ENCODE results near the gene SMARCC1.

SMARCC1 gene

GRCh38 chr3:47613722-47614121 is 168.0 kb downstream of the SMARCC1 start:
- no peaks in the 10 kb centered on the region; the same call in 1 of the 2 replicates for H4K20me1 ChIP-seq (ENCODE audit: insufficient read depth, low read length)
- no peak overlapping the region for H3K27ac ChIP-seq (ENCODE audit: low read length)
- H3K27me3 ChIP-seq (ENCODE audit: low read depth, low read length) = no peaks in the 10 kb centered on the region
- 0 out of 2 replicates have a peak, but pooled peaks cover 7% of the 10 kb centered on the region for H3K79me2 ChIP-seq (ENCODE audit: low read length)
- H3K9ac ChIP-seq (ENCODE audit: low read length) = no peak overlapping the region
- H3K4me3 ChIP-seq (ENCODE audit: low read length) = no peak overlapping the region
- H3K4me1 ChIP-seq (ENCODE audit: low read length) = peaks cover 3% of the 10 kb centered on the region; the same call in 1 of the 2 replicates
- peaks cover 74% of the 10 kb centered on the region for H3K36me3 ChIP-seq (replicated peaks; ENCODE audit: low read depth, low read length)
- H2AFZ ChIP-seq (ENCODE audit: low read depth, low read length) = no peak overlapping the region
- TF ChIP-seq CTCF (IDR thresholded peaks at IDR 0.05; ENCODE audit: low read depth, low read length) (no peak), EZH2phosphoT487 (IDR thresholded peaks at IDR 0.05; ENCODE audit: low read depth) (no peak)
- no peak overlapping the region for H3K4me2 ChIP-seq (ENCODE audit: low read length)
- no peaks in the 10 kb centered on the region for H3K9me3 ChIP-seq (ENCODE audit: insufficient read depth, low read length)

- no peaks in the 10 kb centered on the region; the same call in 1 of the 2 replicates for H4K20me1 ChIP-seq (ENCODE audit: insufficient read depth, low read length)
These were observed 168.8 kb downstream of the SMARCC1 start for GRCh38 chr3:47612879-47613278.

GRCh38 chr3:47612178-47612577 is 169.5 kb downstream of the SMARCC1 start:
- Histone ChIP-seq H2AFZ (ENCODE audit: low read depth, low read length) (no peak overlapping the region), H3K4me1 (ENCODE audit: low read length) (peaks cover 3% of the 10 kb centered on the region; the same call in 1 of the 2 replicates), H3K27me3 (ENCODE audit: low read depth, low read length) (no peaks in the 10 kb centered on the region), H3K4me2 (ENCODE audit: low read length) (no peak overlapping the region), H3K4me3 (ENCODE audit: low read length) (no peak overlapping the region), H3K36me3 (replicated peaks; ENCODE audit: low read depth, low read length) (peaks cover 67% of the 10 kb centered on the region), H3K9ac (ENCODE audit: low read length) (no peak overlapping the region), H3K9me3 (ENCODE audit: insufficient read depth, low read length) (no peaks in the 10 kb centered on the region), H3K79me2 (ENCODE audit: low read length) (0 out of 2 replicates have a peak, but pooled peaks cover 7% of the 10 kb centered on the region), H3K27ac (ENCODE audit: low read length) (no peak overlapping the region), H4K20me1 (ENCODE audit: insufficient read depth, low read length) (no peaks in the 10 kb centered on the region; the same call in 1 of the 2 replicates)
- TF ChIP-seq EZH2phosphoT487 (IDR thresholded peaks at IDR 0.05; ENCODE audit: low read depth) (no peak), CTCF (IDR thresholded peaks at IDR 0.05; ENCODE audit: low read depth, low read length) (no peak)

More at GRCh38 chr3:47612879-47613278, 168.8 kb downstream of the SMARCC1 start:
- Histone ChIP-seq H3K9me3 (ENCODE audit: insufficient read depth, low read length) (no peaks in the 10 kb centered on the region), H3K4me2 (ENCODE audit: low read length) (no peak overlapping the region), H3K9ac (ENCODE audit: low read length) (no peak overlapping the region), H3K27me3 (ENCODE audit: low read depth, low read length) (no peaks in the 10 kb centered on the region), H2AFZ (ENCODE audit: low read depth, low read length) (no peak overlapping the region), H3K4me3 (ENCODE audit: low read length) (no peak overlapping the region), H3K27ac (ENCODE audit: low read length) (no peak overlapping the region), H3K36me3 (replicated peaks; ENCODE audit: low read depth, low read length) (peaks cover 72% of the 10 kb centered on the region), H3K4me1 (ENCODE audit: low read length) (peaks cover 3% of the 10 kb centered on the region; the same call in 1 of the 2 replicates), H3K79me2 (ENCODE audit: low read length) (0 out of 2 replicates have a peak, but pooled peaks cover 7% of the 10 kb centered on the region)
- TF ChIP-seq CTCF (IDR thresholded peaks at IDR 0.05; ENCODE audit: low read depth, low read length) = no peak
- TF ChIP-seq EZH2phosphoT487 (IDR thresholded peaks at IDR 0.05; ENCODE audit: low read depth) = no peak

- H3K36me3 ChIP-seq (replicated peaks; ENCODE audit: low read depth, low read length) = peaks cover 67% of the 10 kb centered on the region
- H3K9ac ChIP-seq (ENCODE audit: low read length) = no peak overlapping the region
- H3K4me1 ChIP-seq (ENCODE audit: low read length) = peaks cover 3% of the 10 kb centered on the region; the same call in 1 of the 2 replicates
- H3K4me3 ChIP-seq (ENCODE audit: low read length) = no peak overlapping the region
- TF ChIP-seq CTCF (IDR thresholded peaks at IDR 0.05; ENCODE audit: low read depth, low read length) (no peak), EZH2phosphoT487 (IDR thresholded peaks at IDR 0.05; ENCODE audit: low read depth) (no peak)
- no peak overlapping the region for H3K27ac ChIP-seq (ENCODE audit: low read length)
- 0 out of 2 replicates have a peak, but pooled peaks cover 7% of the 10 kb centered on the region for H3K79me2 ChIP-seq (ENCODE audit: low read length)
- no peaks in the 10 kb centered on the region for H3K9me3 ChIP-seq (ENCODE audit: insufficient read depth, low read length)
- H2AFZ ChIP-seq (ENCODE audit: low read depth, low read length) = no peak overlapping the region
- no peaks in the 10 kb centered on the region; the same call in 1 of the 2 replicates for H4K20me1 ChIP-seq (ENCODE audit: insufficient read depth, low read length)
- no peaks in the 10 kb centered on the region for H3K27me3 ChIP-seq (ENCODE audit: low read depth, low read length)
- H3K4me2 ChIP-seq (ENCODE audit: low read length) = no peak overlapping the region
These were observed 170.1 kb downstream of the SMARCC1 start for GRCh38 chr3:47611576-47611975.

Measured in OCI-LY3 (cell line).